Hippocampal formation (tissue), 2 donors: ENCODE measurements around the gene FKBP1B.
"Not testable (repeated sequence)": the region's sequence is repeated elsewhere in the genome, so short reads cannot be mapped to it uniquely, and the experiment has no call there.

Experiments
- DNase-seq, 2 donors: peaks; one replicate each; lab custom pipeline; 2025; lab: John Stamatoyannopoulos, UW

FKBP1B gene

GRCh38 chr2:24104110-24104650 lies 54.6 kb downstream of the FKBP1B start:
- DNase-seq: no peak

- no peak for DNase-seq
Observed at GRCh38 chr2:24104906-24105305, 55.4 kb downstream of the FKBP1B start.

- no peak for DNase-seq
Observed at GRCh38 chr2:24105816-24106215, 56.3 kb downstream of the FKBP1B start.

- no peak for DNase-seq
Observed at GRCh38 chr2:24106786-24107185, 57.2 kb downstream of the FKBP1B start.

GRCh38 chr2:24107336-24107735 lies 57.8 kb downstream of the FKBP1B start:
- DNase-seq: no peak

GRCh38 chr2:24109431-24109830 lies 59.9 kb downstream of the FKBP1B start:
- DNase-seq: not testable (repeated sequence)

GRCh38 chr2:24110660-24111303 lies 61.2 kb downstream of the FKBP1B start:
- no peak for DNase-seq

GRCh38 chr2:24111407-24111901 lies 61.9 kb downstream of the FKBP1B start:
- no peak for DNase-seq
